GM18951 (cell line): Measurements from ENCODE around the gene DDB1.

Source experiments
- POLR2A ChIP-seq: IDR thresholded peaks from 4 replicates; pipeline ENCODE4 v1.6.1; 2011; ENCODE audit warnings: mild to moderate bottlenecking; ENCODE audit not compliant: insufficient read length, insufficient read depth; ENCODE audit errors: extremely low read depth
- in situ Hi-C: fragments of 300-500 bp; cut with MboI; formaldehyde crosslinking; loops from one replicate; pipeline ENCODE4 v1.12.0; 2022; ENCODE audit warnings: low sequenced_read_pairs, mixed read lengths, inconsistent platforms; ENCODE audit not compliant: unreplicated experiment

DDB1 gene

GRCh38 chr11:61335355-61335710 is 2.4 kb upstream of the DDB1 start:
- in situ Hi-C loops = loop anchor here (5.0 kb wide), 1 partner anchor 47 kb away; no protein-coding TSS in a partner anchor
- no peak for TF ChIP-seq POLR2A

GRCh38 chr11:61334434-61335354 is 1.8 kb upstream of the DDB1 start:
- in situ Hi-C loops = loop anchor here (5.0 kb wide), 1 partner anchor 48 kb away; no protein-coding TSS in a partner anchor
- TF ChIP-seq POLR2A = no peak

GRCh38 chr11:61333550-61334433 is 887 bp upstream of the DDB1 start:
- in situ Hi-C loops = no loop called here
- no peak for TF ChIP-seq POLR2A

GRCh38 chr11:61332281-61332796 is 566 bp downstream of the DDB1 start:
- in situ Hi-C loops = no loop called here
- TF ChIP-seq POLR2A = no peak

- in situ Hi-C loops = no loop called here
- TF ChIP-seq POLR2A = no peak
Observed at GRCh38 chr11:61331651-61332050, 1.3 kb downstream of the DDB1 start.

GRCh38 chr11:61329871-61330270 is 3.0 kb downstream of the DDB1 start:
- in situ Hi-C loops = no loop called here
- no peak for TF ChIP-seq POLR2A

- TF ChIP-seq POLR2A = no peak
- in situ Hi-C loops = no loop called here
Observed at GRCh38 chr11:61328351-61328750, 4.6 kb downstream of the DDB1 start.

GRCh38 chr11:61327669-61328071 is 5.2 kb downstream of the DDB1 start:
- in situ Hi-C loops = no loop called here
- TF ChIP-seq POLR2A = no peak

- in situ Hi-C loops = no loop called here
- TF ChIP-seq POLR2A = no peak
Observed at GRCh38 chr11:61325649-61326414, 7.1 kb downstream of the DDB1 start.

GRCh38 chr11:61315260-61315659 is 17.6 kb downstream of the DDB1 start:
- in situ Hi-C loops = no loop called here
- no peak for TF ChIP-seq POLR2A

- in situ Hi-C loops = no loop called here
Observed at GRCh38 chr11:61310749-61311148, 22.2 kb downstream of the DDB1 start.

GRCh38 chr11:61309739-61310138 is 23.2 kb downstream of the DDB1 start:
- in situ Hi-C loops = no loop called here
- TF ChIP-seq POLR2A = no peak

More at GRCh38 chr11:61310749-61311148, 22.2 kb downstream of the DDB1 start:
- no peak for TF ChIP-seq POLR2A

- in situ Hi-C loops = no loop called here
- no peak for TF ChIP-seq POLR2A
Observed at GRCh38 chr11:61309141-61309540, 23.8 kb downstream of the DDB1 start.

GRCh38 chr11:61307354-61307753 is 25.6 kb downstream of the DDB1 start:
- in situ Hi-C loops = no loop called here
- no peak for TF ChIP-seq POLR2A
